ENCODE data around the gene SCUBE1. TPM values are rescaled to one million over a fixed set of nuclear protein-coding genes. Genes with fewer than 3 reads are reported as not detected.

Gene SCUBE1
- total RNA-seq, 5 donors from 2014 or later (not counting 1 experiment from before 2014, with no cell fraction given), result 0.03 to 0.10 TPM; not detected in 3

DNA sequence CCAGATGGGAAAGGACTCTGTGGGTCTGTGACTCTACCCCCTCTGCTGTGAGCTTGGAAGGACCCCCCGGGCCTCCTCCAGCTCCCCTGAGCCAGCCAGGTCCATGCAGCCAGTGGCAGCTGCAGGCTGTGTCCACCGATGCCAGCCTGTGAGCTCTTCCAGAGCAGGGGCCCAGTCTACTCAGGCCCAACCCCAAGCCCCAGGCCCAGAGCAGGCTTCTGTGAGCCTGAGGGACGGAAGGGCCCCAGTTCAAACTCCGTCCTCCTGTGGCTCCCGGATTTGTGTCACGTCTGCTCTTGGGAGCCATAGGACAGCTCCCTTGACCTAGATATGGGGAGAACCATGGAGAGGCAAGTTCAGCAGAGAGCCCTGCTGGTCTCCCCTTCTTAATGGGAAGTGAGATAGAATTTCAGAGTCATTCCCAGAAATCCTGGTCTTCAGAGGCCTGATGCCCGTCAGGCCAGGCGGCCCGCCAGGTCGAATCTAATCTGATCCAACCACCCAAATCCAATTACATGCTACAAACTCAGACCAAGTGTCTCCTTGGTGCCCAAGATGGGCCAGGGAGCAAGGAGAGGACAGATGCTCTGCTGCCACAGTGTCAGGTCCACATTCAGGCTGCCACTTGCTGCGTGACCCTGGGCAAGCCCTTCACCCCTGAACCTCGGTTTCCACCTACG lies 75.1 kb downstream of the SCUBE1 start:
- H3K36me3 Mint-ChIP-seq, result no peaks in the 10 kb centered on the region
- peaks cover 3 to 9% of the 10 kb centered on the region in 2 donors for H3K27me3 Mint-ChIP-seq
- DNase-seq (no peak), ATAC-seq (replicated peaks in 1 of 4) (no peak)
- no peak overlapping the region for H3K27ac ChIP-seq (ENCODE audit: low read length)
- H3K27me3 ChIP-seq (replicated peaks in 1 of 2; ENCODE audit: control insufficient read depth in 2 of 2, extremely low read depth in 1 of 2, insufficient read depth in 2 of 2, low read length in 1 of 2), result peaks cover 0 to 25% of the 10 kb centered on the region in 2 experiments
- WGBS (ENCODE audit: insufficient coverage), result 88% methylated on average over 8 of the region's 13 CpGs
- H3K9me3 ChIP-seq, result no peaks in the 10 kb centered on the region
- CTCF ChIA-PET, result no interaction called here
- no peak overlapping the region for H3K4me3 Mint-ChIP-seq
- H3K4me3 ChIP-seq (ENCODE audit: control insufficient read depth in 1 of 2, extremely low read depth in 1 of 2, low read length in 1 of 2), result no peak overlapping the region
- H3K4me1 ChIP-seq (ENCODE audit: control insufficient read depth in 1 of 2, extremely low read depth in 1 of 2, insufficient read depth in 2 of 2, low read length in 2 of 2), result peaks cover 7 to 25% of the 10 kb centered on the region in 2 experiments
- peaks cover 18 to 21% (median 19%) of the 10 kb centered on the region in 3 donors for H3K4me1 Mint-ChIP-seq
- H3K27ac Mint-ChIP-seq, result no peak overlapping the region
- POLR2A ChIA-PET, result no interaction called here
- H3K36me3 ChIP-seq (ENCODE audit: control insufficient read depth in 2 of 2, extremely low read depth in 1 of 2, insufficient read depth in 1 of 2, low read length in 1 of 2), result no peaks in the 10 kb centered on the region
- H3K9me3 Mint-ChIP-seq, result no peaks in the 10 kb centered on the region

DNA sequence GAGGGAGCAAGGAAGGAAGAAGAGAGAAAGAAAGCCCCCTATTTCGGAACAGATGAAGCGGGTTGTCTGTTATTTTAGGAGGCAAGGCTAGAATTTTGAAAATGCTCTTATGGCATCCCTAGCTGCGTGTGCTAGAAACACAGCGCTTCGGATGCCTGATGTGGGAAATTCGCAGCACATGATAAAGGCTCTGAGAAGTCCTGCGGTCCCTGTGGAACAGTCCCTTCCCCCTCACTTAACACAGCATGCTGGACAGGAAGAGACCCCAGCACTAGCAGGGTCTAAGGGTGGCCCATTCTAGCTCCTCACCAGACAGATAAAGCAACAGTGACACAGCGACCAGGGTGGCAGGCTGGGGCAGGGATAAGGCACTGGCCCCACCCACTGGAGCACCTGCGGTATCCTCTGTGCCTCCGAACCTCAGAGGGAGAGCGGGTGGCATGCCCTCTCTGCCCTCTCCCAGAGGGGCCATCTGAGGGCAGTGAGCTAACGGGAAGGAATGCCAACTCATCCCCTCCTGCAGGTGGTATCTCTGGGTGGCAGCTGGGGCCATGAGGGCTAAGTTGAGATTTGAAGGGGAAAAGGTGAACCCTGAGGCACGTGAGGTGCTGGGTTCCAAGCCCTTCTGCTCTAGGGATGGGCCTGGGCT lies 75.7 kb downstream of the SCUBE1 start:
- Mint-ChIP-seq H3K4me3 (no peak overlapping the region), H3K27me3 (peaks cover 3 to 9% of the 10 kb centered on the region in 2 donors), H3K27ac (no peak overlapping the region), H3K36me3 (no peaks in the 10 kb centered on the region), H3K9me3 (no peaks in the 10 kb centered on the region), H3K4me1 (peaks cover 23 to 28% (median 25%) of the 10 kb centered on the region in 3 donors)
- Histone ChIP-seq H3K4me1 (ENCODE audit: control insufficient read depth in 1 of 2, extremely low read depth in 1 of 2, insufficient read depth in 2 of 2, low read length in 2 of 2) (peaks cover 10 to 32% of the 10 kb centered on the region in 2 experiments), H3K27ac (ENCODE audit: low read length) (no peak overlapping the region), H3K9me3 (no peaks in the 10 kb centered on the region), H3K4me3 (ENCODE audit: control insufficient read depth in 1 of 2, extremely low read depth in 1 of 2, low read length in 1 of 2) (no peak overlapping the region), H3K27me3 (replicated peaks in 1 of 2; ENCODE audit: control insufficient read depth in 2 of 2, extremely low read depth in 1 of 2, insufficient read depth in 2 of 2, low read length in 1 of 2) (peaks cover 0 to 25% of the 10 kb centered on the region in 2 experiments), H3K36me3 (ENCODE audit: control insufficient read depth in 2 of 2, extremely low read depth in 1 of 2, insufficient read depth in 1 of 2, low read length in 1 of 2) (no peaks in the 10 kb centered on the region)
- ChIA-PET POLR2A (no interaction called here), CTCF (no interaction called here)
- ATAC-seq (replicated peaks in 1 of 4), result no peak
- DNase-seq, result no peak
- WGBS (ENCODE audit: insufficient coverage), result 84% methylated on average over 11 of the region's 13 CpGs

DNA sequence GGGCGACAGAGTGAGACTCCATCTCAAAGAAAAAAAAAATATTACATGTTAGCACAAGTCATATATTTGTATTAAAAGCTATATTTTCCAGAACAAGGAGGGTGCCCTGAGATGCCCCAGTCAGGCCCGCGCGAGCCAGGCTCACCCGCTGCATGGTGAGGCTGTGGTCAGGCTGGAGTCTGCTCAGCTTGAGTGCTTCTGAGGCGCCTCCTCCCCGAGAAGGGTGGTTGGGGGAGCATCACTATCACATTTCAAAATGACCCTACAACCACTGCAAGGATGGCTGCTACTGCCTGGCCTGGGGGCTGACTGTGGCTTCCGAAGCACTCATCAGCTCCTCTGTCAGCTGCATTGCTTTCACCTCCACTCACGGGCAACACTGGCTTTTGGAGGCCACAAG lies 77.1 kb downstream of the SCUBE1 start:
- H3K27me3 ChIP-seq (replicated peaks in 1 of 2; ENCODE audit: control insufficient read depth in 2 of 2, extremely low read depth in 1 of 2, insufficient read depth in 2 of 2, low read length in 1 of 2), result peaks cover 0 to 22% of the 10 kb centered on the region in 2 experiments
- Mint-ChIP-seq H3K27ac (peak overlapping the region in 1 of 2 donors; percentile 31), H3K36me3 (no peaks in the 10 kb centered on the region), H3K4me3 (no peak overlapping the region), H3K4me1 (peaks cover 24 to 30% (median 27%) of the 10 kb centered on the region in 3 donors), H3K27me3 (peaks cover 3 to 6% of the 10 kb centered on the region in 2 donors), H3K9me3 (no peaks in the 10 kb centered on the region)
- DNase-seq (no peak), ATAC-seq (replicated peaks in 1 of 4) (no peak)
- no peaks in the 10 kb centered on the region for H3K36me3 ChIP-seq (ENCODE audit: control insufficient read depth in 2 of 2, extremely low read depth in 1 of 2, insufficient read depth in 1 of 2, low read length in 1 of 2)
- no peaks in the 10 kb centered on the region for H3K9me3 ChIP-seq
- 92% methylated on average over 2 of the region's 9 CpGs for WGBS (ENCODE audit: insufficient coverage)
- POLR2A ChIA-PET, result no interaction called here
- H3K4me3 ChIP-seq (ENCODE audit: control insufficient read depth in 1 of 2, extremely low read depth in 1 of 2, low read length in 1 of 2), result no peak overlapping the region
- peaks cover 10 to 36% of the 10 kb centered on the region in 2 experiments for H3K4me1 ChIP-seq (ENCODE audit: control insufficient read depth in 1 of 2, extremely low read depth in 1 of 2, insufficient read depth in 2 of 2, low read length in 2 of 2)
- H3K27ac ChIP-seq (ENCODE audit: low read length), result no peak overlapping the region
- CTCF ChIA-PET, result no interaction called here

DNA sequence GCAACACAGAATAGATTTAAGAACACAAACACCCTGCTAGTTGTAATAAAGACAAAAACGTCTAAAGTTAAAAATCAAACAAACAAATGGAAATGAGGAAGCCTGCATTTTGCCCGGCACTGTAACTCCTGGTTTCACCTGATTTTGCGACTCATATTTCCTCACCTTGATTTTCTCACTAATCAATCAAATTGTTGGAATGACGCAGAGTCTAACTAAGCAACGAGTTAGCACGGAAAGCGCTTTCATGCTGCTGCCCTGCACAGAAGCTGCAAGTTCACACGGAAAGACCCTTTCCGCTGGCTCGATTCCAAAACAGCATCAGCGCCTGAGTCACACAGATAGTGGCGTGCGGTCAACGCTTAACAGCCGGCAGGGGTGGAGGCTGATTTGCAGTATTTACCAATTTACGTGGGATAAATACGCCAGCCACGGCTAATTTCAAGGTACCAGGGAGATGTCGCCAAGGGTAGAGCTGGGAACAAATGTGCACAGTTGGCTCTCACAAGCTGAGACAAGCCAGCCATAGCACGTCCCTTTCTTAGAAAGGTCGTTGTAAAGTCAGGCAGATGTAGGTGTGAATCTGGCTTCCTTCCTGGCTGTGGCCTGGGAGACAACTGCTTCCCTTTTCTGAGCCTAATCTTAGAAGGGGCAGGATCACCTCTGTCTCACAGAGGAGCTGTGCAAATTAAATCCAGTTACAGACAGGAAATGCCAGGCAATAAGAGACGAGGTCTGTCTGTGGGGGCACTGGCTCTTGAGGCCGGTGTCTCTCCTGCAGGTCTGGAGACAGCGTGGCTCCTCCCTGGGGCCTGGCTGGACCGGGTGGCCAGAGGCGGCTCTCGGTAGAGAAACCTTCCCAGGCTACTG lies 79.3 kb downstream of the SCUBE1 start:
- peaks cover 0 to 19% of the 10 kb centered on the region in 2 experiments for H3K27me3 ChIP-seq (replicated peaks in 1 of 2; ENCODE audit: control insufficient read depth in 2 of 2, extremely low read depth in 1 of 2, insufficient read depth in 2 of 2, low read length in 1 of 2)
- DNase-seq (peak; percentile 46 to 94 (median 76)), ATAC-seq (replicated peaks in 1 of 4) (peak; percentile 86 to 91 (median 88))
- H3K9me3 ChIP-seq, result no peaks in the 10 kb centered on the region
- peak overlapping the region; percentile 78 for H3K27ac ChIP-seq (ENCODE audit: low read length)
- ChIA-PET POLR2A (no interaction called here), CTCF (interaction anchor here in 1 of 2 donors (1.4 kb wide), 1 partner anchor 9 kb away, joined by 5 read pairs; no protein-coding TSS in a partner anchor)
- H3K4me3 Mint-ChIP-seq, result peak overlapping the region; percentile 71 to 87 (median 75)
- H3K27me3 Mint-ChIP-seq, result peaks cover 3 to 6% of the 10 kb centered on the region in 2 donors
- peaks cover 24 to 30% (median 27%) of the 10 kb centered on the region in 3 donors for H3K4me1 Mint-ChIP-seq
- H3K4me3 ChIP-seq (ENCODE audit: control insufficient read depth in 1 of 2, extremely low read depth in 1 of 2, low read length in 1 of 2), result peak overlapping the region; percentile 43 to 62
- no peaks in the 10 kb centered on the region for H3K36me3 ChIP-seq (ENCODE audit: control insufficient read depth in 2 of 2, extremely low read depth in 1 of 2, insufficient read depth in 1 of 2, low read length in 1 of 2)
- no peaks in the 10 kb centered on the region for H3K9me3 Mint-ChIP-seq
- peaks cover 10 to 36% of the 10 kb centered on the region in 2 experiments for H3K4me1 ChIP-seq (ENCODE audit: control insufficient read depth in 1 of 2, extremely low read depth in 1 of 2, insufficient read depth in 2 of 2, low read length in 2 of 2)
- WGBS (ENCODE audit: insufficient coverage), result 2% methylated on average over 23 of the region's 27 CpGs
- peak overlapping the region; percentile 71 to 93 for H3K27ac Mint-ChIP-seq
- no peaks in the 10 kb centered on the region for H3K36me3 Mint-ChIP-seq

DNA sequence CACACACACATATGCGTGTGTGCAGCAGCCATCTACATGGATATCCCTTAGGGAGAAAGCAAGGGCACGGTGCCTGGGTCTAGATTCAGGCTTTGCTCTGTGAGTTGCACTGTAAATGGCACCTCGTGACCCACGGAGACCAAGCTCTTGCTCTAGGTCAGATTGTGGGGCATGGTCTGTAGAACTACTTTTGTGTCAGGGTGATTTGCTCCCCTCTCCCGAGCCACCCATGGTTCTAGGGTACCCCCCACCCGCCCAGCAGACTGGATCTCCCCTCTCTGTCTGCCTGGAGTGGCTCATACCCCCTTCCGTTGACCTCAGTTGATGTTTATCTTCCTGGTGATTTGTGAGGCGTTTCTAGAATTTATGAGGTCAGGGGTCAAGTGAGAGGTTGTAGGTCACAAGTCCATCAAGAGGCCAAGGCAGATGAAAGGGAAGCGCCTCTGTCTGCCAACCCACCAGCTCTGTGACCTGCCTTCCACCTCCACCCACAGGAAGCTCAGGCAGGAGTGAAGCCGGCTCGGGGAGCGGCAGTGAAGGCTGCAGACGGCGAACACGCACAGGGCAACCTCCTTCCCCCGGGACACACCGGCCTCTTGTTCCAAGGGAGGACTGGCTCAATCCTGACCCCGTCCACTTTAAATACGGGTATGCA lies 80.1 kb downstream of the SCUBE1 start:
- DNase-seq (peak in 34 of 35 experiments; percentile 14 to 69 (median 39)), ATAC-seq (replicated peaks in 1 of 4) (peak; percentile 49 to 76 (median 66))
- Mint-ChIP-seq H3K27me3 (peaks cover 3 to 6% of the 10 kb centered on the region in 2 donors), H3K4me1 (peaks cover 24 to 30% (median 27%) of the 10 kb centered on the region in 3 donors), H3K9me3 (no peaks in the 10 kb centered on the region), H3K36me3 (no peaks in the 10 kb centered on the region), H3K27ac (peak overlapping the region; percentile 71 to 93), H3K4me3 (peak overlapping the region; percentile 71 to 87 (median 75))
- H3K27ac ChIP-seq (ENCODE audit: low read length), result peak overlapping the region; percentile 78
- peaks cover 0 to 20% of the 10 kb centered on the region in 2 experiments for H3K27me3 ChIP-seq (replicated peaks in 1 of 2; ENCODE audit: control insufficient read depth in 2 of 2, extremely low read depth in 1 of 2, insufficient read depth in 2 of 2, low read length in 1 of 2)
- peak overlapping the region; percentile 43 to 62 for H3K4me3 ChIP-seq (ENCODE audit: control insufficient read depth in 1 of 2, extremely low read depth in 1 of 2, low read length in 1 of 2)
- H3K36me3 ChIP-seq (ENCODE audit: control insufficient read depth in 2 of 2, extremely low read depth in 1 of 2, insufficient read depth in 1 of 2, low read length in 1 of 2), result no peaks in the 10 kb centered on the region
- ChIA-PET POLR2A (no interaction called here), CTCF (interaction anchor here in 1 of 2 donors (0.6 to 1.4 kb wide), 2 partner anchors 10 to 116 kb away, joined by 5 read pairs; no protein-coding TSS in a partner anchor)
- H3K9me3 ChIP-seq, result no peaks in the 10 kb centered on the region
- 16% methylated on average over 12 of the region's 19 CpGs for WGBS (ENCODE audit: insufficient coverage)
- H3K4me1 ChIP-seq (ENCODE audit: control insufficient read depth in 1 of 2, extremely low read depth in 1 of 2, insufficient read depth in 2 of 2, low read length in 2 of 2), result peaks cover 10 to 36% of the 10 kb centered on the region in 2 experiments

Measured in T-cell (primary cell).